HG02870 (cell line): ENCODE data around the gene DOHH.

Source experiments
- ATAC-seq: cut with Tn5 transposase; IDR thresholded peaks from one replicate; pipeline ENCODE4 v1.9.1; 2021; ENCODE audit warnings: mild to moderate bottlenecking, moderate library complexity; ENCODE audit not compliant: unreplicated experiment

Gene DOHH

GRCh38 chr19:3500429-3501101 is at the start of gene DOHH:
DOHH (minus strand) TSS chr19:3500674; CDS start chr19:3496814, 3,860 bp downstream.
- ATAC-seq: peak; percentile 83

- ATAC-seq: no peak
These were observed 49.3 kb upstream of the DOHH start for GRCh38 chr19:3549816-3550215.

GRCh38 chr19:3548606-3549005 is 48.1 kb upstream of the DOHH start:
- ATAC-seq: no peak

- ATAC-seq: no peak
These were observed 47.4 kb upstream of the DOHH start for GRCh38 chr19:3547767-3548282.

GRCh38 chr19:3547301-3547731 is 46.8 kb upstream of the DOHH start:
- ATAC-seq: no peak

- ATAC-seq: no peak
These were observed 45.6 kb upstream of the DOHH start for GRCh38 chr19:3546119-3546518.

- ATAC-seq: no peak
These were observed 45.2 kb upstream of the DOHH start for GRCh38 chr19:3545669-3546034.

- no peak for ATAC-seq
These were observed 44.5 kb upstream of the DOHH start for GRCh38 chr19:3544742-3545668.

- no peak for ATAC-seq
These were observed 43.5 kb upstream of the DOHH start for GRCh38 chr19:3544058-3544376.

GRCh38 chr19:3543150-3544057 is 42.9 kb upstream of the DOHH start:
- ATAC-seq: no peak

- no peak for ATAC-seq
These were observed 39.3 kb upstream of the DOHH start for GRCh38 chr19:3539756-3540118.

GRCh38 chr19:3538965-3539755 is 38.7 kb upstream of the DOHH start, which contains the start of gene TEKTIP1:
TEKTIP1 (plus strand) TSS chr19:3539174; CDS start chr19:3539178, 4 bp downstream.
- no peak for ATAC-seq

- no peak for ATAC-seq
These were observed 37.9 kb upstream of the DOHH start for GRCh38 chr19:3538258-3538929.

GRCh38 chr19:3537438-3538240 is 37.2 kb upstream of the DOHH start:
- no peak for ATAC-seq

- no peak for ATAC-seq
These were observed 36.6 kb upstream of the DOHH start for GRCh38 chr19:3537101-3537437.

GRCh38 chr19:3536429-3537100 is 36.1 kb upstream of the DOHH start:
- no peak for ATAC-seq

GRCh38 chr19:3535981-3536380 is 35.5 kb upstream of the DOHH start:
- no peak for ATAC-seq

GRCh38 chr19:3535563-3535965 is 35.1 kb upstream of the DOHH start:
- ATAC-seq: no peak

- no peak for ATAC-seq
These were observed 34.7 kb upstream of the DOHH start for GRCh38 chr19:3535235-3535535.
